ENCODE measurements around the gene ARPC1B. TPM values are rescaled to one million over a fixed set of nuclear protein-coding genes. Genes with fewer than 3 reads are reported as not detected.
"Not testable (repeated sequence)": the region's sequence is repeated elsewhere in the genome, so short reads cannot be mapped to it uniquely, and the experiment has no call there.

Gene ARPC1B
- polyA plus RNA-seq, 10 donors: 31.0 to 63.0 (median 40.4) TPM

DNA sequence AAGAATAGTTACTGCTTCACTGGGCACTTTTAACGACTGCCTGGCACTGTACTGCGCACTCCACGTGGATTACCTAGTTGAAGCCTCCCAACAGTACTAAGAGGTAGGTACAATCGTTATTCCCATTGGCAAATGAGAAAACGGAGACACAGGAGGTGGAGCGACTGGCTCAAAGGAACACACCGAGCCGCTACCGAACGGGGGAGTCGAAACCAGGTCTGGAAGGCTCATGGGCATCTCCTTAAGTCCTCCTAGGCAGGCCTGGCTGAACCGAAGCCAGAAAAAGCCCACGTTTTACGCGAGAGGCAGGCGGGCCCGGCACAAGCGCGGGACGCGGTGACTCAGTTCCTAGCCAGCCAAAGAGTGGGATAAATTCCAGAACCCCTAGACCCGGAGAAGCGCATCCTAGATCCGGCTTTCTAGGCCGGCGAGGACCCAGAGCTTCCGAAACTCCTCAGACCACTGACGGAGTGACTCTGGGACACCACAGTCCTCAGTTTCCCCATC lies 33.4 kb downstream of the ARPC1B start:
- peak in 2 of 3 donors; percentile 37 to 52 for DNase-seq

GRCh38 chr7:99408379-99409191 lies 34.1 kb downstream of the ARPC1B start, which contains the start of the genes BUD31 and PDAP1:
Gene BUD31 (plus strand): TSS chr7:99408969. CDS start chr7:99411093, 2,124 bp downstream.
Gene PDAP1 (minus strand): TSS chr7:99408597. CDS start chr7:99408548, 49 bp downstream.
- peak; percentile 94 to 99 (median 95) for DNase-seq

DNA sequence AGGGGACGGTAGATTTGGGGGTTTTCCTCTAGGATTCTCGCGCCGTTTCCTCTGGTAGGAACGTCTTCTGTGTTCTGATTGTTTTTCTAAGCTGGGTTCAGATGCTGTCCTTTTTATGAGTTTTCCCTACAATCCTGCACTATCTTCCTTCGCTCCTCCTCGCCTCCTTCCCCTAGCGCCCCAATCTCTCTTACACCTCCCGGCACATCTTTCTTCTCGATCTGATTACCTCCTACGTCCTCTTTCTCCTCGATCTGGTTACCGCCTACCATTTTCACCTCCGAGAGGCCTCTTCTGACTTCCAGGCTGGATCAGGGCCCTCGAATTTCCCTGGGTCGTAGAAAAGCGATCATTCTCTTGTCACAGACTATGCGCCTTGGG lies 34.7 kb downstream of the ARPC1B start:
- DNase-seq: no peak

DNA sequence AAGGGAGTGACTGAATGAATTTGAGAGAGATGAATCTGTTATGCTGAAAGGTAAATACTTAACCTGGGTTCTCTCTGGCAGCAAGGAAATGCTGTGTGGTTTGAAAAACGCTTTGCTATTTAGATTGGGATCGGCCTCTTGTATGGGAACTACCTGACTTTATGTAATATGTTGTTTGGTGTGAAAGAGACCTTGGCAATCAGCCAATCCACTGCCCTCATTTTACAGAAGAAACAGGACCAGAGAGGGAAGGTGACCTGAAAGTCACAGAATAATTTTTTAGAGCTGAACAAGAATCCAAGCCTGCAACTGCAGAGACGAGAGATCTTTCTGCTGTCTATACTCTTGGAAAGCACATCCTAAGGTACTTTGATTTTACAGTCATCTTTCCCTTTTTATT lies 35.3 kb downstream of the ARPC1B start:
- no peak for DNase-seq

GRCh38 chr7:99410635-99411034 lies 36.1 kb downstream of the ARPC1B start:
- DNase-seq: no peak

DNA sequence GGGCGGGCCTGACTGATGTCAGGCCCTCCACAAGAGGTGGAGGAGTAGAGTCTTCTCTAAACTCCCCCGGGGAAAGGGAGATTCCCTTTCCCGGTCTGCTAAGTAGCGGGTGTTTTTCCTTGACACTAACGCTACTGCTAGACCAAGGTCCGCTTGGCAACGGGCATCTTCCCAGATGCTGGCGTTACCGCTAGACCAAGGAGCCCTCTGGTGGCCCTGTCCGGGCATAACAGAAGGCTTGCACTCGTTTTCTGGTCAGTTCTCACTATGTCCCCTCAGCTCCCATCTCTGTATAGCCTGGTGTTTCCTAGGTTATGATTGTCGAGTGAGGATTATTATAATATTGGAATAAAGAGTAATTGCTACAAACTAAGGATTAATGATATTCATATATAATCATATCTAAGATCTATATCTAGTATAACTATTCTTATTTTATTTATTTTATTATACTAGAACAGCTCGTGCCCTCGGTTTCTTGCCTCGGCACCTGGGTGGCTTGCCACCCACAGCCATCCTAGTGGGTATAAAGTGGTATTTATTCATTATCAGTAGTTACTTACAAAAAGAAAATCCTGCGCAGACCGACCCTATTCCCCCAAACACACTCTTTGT lies 41.1 kb downstream of the ARPC1B start:
- peak in 1 of 3 donors; percentile 53 for DNase-seq

- DNase-seq: no peak
These were observed 43.7 kb downstream of the ARPC1B start for GRCh38 chr7:99418260-99418659.

DNA sequence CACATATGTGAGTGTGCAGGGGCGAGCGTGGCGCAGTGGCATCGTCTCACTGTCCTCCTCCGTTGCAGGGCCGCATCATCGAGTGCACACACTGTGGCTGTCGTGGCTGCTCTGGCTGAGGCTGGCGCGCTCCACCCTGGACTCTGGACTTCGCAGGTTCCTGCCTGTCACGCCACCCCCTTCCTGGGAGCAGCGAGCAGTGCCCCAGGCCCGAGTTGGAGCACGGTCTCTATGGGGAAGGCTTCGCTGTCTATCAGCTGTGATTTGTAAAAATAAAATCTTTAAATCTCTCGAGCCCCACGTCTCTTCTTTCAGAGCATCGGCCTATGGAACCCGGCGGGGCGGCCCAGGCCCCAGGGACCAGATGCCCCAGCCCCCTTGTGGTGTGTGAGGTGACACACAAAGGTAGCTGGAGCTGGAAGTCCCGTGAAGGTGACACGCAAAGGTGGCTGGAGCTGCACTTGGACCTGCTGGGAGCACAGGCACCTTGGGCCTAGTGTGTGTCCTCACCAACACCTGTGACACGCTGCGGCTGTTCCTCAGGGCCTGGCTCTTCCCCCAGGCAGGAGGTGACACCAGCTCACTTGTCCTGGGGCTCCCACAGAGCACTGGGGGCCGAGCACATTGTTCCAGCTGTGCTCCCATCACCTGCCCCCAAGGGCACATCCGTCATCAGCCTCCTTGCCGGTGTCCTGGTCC lies 44.9 kb downstream of the ARPC1B start:
- DNase-seq: no peak

DNA sequence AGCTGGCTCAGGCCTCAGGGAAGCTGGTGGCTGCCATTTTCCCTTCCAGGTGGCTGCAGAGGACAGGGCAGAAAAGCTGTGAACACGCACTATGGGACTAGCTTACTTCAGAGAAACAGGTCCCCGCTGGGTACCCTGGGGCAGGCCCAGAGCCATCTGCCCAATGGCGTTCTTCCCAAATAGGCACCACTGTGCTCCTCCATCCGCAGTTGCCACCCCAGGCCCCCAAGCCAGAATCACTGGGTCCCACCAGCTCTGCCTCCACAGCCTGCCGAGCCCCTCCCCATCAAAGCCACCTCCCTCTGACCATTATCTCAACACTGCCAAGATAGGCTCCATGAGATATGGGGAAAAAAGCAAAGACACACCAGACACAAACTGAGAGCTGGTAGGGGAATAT lies 45.7 kb downstream of the ARPC1B start:
- DNase-seq: no peak

GRCh38 chr7:99420986-99421385 lies 46.5 kb downstream of the ARPC1B start:
- DNase-seq: no peak

- DNase-seq: no peak
These were observed 47.7 kb downstream of the ARPC1B start for GRCh38 chr7:99422186-99422585.

- no peak for DNase-seq
These were observed 48.1 kb downstream of the ARPC1B start for GRCh38 chr7:99422625-99423024.

GRCh38 chr7:99424932-99425730 lies 50.6 kb downstream of the ARPC1B start:
- DNase-seq: no peak

DNA sequence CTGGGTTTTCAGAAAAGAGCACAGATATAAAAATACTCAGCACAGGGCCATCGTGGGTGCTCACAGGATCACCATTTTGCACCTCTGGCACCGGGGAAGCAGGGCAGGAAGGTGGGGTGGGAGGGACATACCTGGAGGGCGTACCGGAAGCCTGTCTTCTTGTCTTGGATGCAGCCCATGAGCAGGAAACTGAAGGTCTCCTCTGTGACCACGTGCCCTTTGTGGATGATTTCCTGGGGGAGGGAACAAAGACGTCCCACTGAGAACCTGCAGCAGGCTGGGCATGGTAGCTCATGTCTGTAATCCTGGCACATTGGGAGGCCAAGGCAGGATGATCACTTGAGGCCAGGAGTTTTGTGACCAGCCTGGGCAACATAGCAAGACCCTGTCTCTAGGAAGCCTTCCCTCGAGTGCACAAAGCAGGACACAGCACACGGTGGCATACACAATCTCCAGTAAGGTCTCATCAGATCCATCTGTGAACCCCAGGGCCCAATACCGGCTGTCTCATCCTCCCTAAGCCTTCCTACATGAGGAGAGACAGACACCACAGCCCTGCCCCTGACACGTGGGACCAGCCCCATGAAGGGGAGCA lies 54.5 kb downstream of the ARPC1B start:
- no peak for DNase-seq

GRCh38 chr7:99429756-99430155 lies 55.2 kb downstream of the ARPC1B start:
- no peak for DNase-seq

DNA sequence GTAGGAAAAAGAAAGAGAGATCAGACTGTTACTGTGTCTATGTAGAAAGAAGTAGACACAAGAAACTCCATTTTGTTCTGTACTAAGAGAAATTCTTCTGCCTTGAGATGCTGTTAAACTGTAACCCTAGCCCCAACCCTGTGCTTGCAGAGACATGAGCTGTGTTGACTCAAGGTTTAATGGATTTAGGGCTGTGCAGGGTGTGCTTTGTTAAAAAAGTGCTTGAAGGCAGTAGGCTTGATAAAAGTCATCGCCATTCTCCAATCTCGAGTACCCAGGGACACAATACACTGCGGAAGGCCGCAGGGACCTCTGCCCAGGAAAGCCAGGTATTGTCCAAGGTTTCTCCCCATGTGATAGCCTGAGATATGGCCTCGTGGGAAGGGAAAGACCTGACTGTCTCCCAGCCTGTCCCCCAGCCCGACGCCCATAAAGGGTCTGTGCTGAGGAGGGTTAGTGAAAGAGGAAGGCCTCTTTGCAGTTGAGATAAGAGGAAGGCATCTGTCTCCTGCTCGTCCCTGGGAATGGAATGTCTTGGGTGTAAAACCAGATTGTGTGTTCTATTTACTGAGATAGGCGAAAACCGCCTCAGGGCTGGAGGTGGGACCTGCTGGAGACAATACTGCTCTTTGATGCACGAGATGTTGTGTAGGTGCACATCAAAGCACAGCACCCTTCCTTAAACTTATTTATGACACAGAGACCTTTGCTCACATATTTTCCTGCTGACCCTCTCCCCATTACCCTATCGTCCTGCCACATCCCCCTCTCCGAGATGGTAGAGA lies 57.4 kb downstream of the ARPC1B start:
- DNase-seq: not testable (repeated sequence)

DNA sequence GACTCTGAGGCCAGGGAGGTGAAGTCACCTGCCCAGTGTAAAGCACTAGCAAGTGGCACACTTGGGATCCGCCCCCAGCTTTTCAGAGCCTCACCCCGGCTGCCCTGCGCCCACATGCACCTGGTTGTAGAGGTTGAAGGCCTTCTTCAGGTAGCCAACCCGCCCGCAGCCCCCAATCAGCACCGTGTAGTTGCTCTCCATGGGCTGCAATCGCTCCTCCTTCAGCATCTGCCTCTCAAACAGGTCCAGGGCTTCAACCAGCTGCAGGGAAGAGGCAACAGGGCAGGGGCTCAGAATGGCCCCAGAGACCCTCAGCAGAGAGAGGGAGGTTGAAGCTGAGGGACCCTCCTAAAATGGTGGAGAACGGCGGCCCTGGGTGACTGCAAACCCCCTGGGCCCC lies 58.6 kb downstream of the ARPC1B start:
- no peak for DNase-seq

GRCh38 chr7:99437946-99438572 lies 63.5 kb downstream of the ARPC1B start:
- DNase-seq: no peak

DNA sequence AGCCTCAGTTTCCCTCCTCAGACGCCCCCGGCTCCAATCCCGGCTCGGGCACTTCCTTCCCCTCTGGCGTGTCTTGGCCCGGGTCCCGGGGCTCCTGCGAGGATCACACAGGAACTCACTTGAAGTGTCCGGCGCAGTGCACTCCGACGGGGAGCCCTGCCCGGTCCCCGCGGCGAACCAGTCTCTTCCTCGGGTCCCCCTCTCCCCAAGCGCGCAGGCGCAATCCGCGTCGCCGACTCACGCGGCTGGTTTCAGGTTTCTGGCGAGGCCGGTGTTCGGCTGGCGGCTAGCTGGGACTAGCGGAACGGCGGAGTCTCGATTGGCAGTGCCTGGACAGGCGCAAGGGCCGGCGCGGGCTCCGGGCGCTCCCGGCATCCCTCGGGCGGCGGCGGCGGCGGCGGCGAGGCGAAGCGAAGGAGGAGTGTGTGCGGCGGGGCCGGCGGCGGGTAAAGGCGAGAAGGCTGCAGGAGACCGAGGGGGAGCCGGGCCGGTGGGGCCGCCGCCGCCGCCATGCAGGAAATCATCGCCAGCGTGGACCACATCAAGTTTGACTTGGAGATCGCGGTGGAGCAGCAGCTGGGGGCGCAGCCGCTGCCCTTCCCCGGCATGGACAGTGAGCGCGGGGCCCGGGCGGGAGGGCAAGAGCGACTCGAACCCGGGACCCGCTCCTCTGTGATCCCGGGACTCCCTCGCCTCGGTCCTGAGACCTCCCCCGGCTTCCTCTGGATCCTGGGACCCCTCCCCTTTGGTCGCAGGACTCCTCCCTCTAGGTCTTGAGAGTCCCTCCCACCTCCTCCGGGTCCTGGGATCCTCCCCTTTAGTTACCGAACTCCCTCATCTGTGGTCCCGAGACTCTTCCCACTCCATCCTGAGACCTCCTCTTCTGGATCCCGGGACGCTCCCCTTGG lies 64.3 kb downstream of the ARPC1B start, which contains the start of the genes CPSF4 and PTCD1:
Gene CPSF4 (plus strand): TSS at position 371 of the 908 bp plus-strand sequence. CDS start 140 bp downstream, at position 511.
Gene PTCD1 (minus strand): TSS at position 226 of the 908 bp plus-strand sequence. CDS start 3,556 bp downstream, outside the sequence.
- DNase-seq: peak; percentile 95 to 98 (median 96)

Measured in muscle of back (tissue), 11 donors.